ENCODE data around the gene ADGRF3.

The ADGRF3 gene

DNA sequence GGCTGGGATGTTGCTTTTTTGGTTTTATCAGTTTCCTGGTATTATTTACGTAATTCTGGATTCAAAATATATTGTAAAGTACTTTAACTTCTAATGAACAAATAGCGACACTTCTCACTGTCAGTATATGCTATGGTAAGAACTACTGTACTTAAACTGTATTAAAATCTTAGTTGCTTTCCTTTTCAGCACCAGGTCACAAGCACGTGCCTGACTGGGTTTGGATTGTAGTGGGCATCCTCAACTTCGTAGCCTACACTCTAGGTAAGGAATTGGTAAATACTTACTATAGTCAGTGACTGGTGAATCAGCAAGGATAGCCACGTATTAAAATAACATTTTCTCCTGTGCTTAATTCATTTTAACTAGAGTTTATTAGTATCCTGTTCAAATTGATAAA lies 20.4 kb upstream of the ADGRF3 start:
- H3K36me3 ChIP-seq (replicated peaks; ENCODE audit: insufficient read depth, low read length): peaks cover 10% of the 10 kb centered on the region

DNA sequence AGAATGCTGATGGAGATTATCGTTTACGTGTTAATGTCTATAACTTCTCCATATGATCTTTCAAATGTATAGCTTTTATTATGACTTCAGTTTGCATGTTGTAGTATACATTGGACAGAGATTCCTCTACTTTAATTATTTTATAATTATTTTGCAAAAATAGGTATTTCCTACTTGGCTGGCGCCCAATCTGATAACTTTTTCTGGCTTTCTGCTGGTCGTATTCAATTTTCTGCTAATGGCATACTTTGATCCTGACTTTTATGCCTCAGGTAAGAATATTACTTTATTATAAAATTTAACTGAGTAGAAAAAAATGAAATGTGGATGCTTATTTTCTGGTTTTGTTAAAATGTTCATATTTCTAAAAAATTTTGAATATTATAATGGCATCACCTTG lies 18.1 kb upstream of the ADGRF3 start:
- Histone ChIP-seq H3K4me2 (ENCODE audit: low read depth, low read length) (no peak overlapping the region), H4K20me1 (ENCODE audit: insufficient read depth, low read length) (peaks cover 17% of the 10 kb centered on the region), H3K4me1 (ENCODE audit: low read length) (no peaks in the 10 kb centered on the region), H3K36me3 (replicated peaks; ENCODE audit: insufficient read depth, low read length) (peaks cover 10% of the 10 kb centered on the region), H3K4me3 (ENCODE audit: low read length) (no peak overlapping the region), H3F3A (ENCODE audit: insufficient read depth, low read length) (no peaks in the 10 kb centered on the region), H3K9ac (ENCODE audit: low read length) (no peak overlapping the region), H3K27ac (ENCODE audit: low read length) (no peak overlapping the region), H3K9me2 (replicated peaks; ENCODE audit: insufficient read depth, low read length) (no peaks in the 10 kb centered on the region), H3K79me2 (ENCODE audit: low read length) (peaks cover 70% of the 10 kb centered on the region), H3K9me3 (replicated peaks; ENCODE audit: insufficient read depth, low read length) (no peaks in the 10 kb centered on the region), H3K27me3 (replicated peaks; ENCODE audit: insufficient read depth, low read length) (no peaks in the 10 kb centered on the region), H2AFZ (ENCODE audit: low read length) (no peak overlapping the region)
- TF ChIP-seq EZH2 (optimal IDR thresholded peaks at IDR 0.05; ENCODE audit: low read depth, low read length) (no peak), EZH2phosphoT487 (IDR thresholded peaks at IDR 0.05; ENCODE audit: low read length) (no peak)
- TF ChIP-seq, protein P1, sequence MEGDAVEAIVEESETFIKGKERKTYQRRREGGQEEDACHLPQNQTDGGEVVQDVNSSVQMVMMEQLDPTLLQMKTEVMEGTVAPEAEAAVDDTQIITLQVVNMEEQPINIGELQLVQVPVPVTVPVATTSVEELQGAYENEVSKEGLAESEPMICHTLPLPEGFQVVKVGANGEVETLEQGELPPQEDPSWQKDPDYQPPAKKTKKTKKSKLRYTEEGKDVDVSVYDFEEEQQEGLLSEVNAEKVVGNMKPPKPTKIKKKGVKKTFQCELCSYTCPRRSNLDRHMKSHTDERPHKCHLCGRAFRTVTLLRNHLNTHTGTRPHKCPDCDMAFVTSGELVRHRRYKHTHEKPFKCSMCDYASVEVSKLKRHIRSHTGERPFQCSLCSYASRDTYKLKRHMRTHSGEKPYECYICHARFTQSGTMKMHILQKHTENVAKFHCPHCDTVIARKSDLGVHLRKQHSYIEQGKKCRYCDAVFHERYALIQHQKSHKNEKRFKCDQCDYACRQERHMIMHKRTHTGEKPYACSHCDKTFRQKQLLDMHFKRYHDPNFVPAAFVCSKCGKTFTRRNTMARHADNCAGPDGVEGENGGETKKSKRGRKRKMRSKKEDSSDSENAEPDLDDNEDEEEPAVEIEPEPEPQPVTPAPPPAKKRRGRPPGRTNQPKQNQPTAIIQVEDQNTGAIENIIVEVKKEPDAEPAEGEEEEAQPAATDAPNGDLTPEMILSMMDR (IDR thresholded peaks at IDR 0.05; ENCODE audit: low read length): no peak
- DNase-seq: no peak

More for the DNA sequence above, 20.4 kb upstream of the ADGRF3 start:
- no peaks in the 10 kb centered on the region for H3K4me1 ChIP-seq (ENCODE audit: low read length)
- no peaks in the 10 kb centered on the region for H3K27me3 ChIP-seq (replicated peaks; ENCODE audit: insufficient read depth, low read length)
- H3K27ac ChIP-seq (ENCODE audit: low read length): no peak overlapping the region
- no peak overlapping the region for H3K4me2 ChIP-seq (ENCODE audit: low read depth, low read length)
- H3K4me3 ChIP-seq (ENCODE audit: low read length): no peak overlapping the region
- no peak overlapping the region for H3K9ac ChIP-seq (ENCODE audit: low read length)
- no peaks in the 10 kb centered on the region for H3K9me3 ChIP-seq (replicated peaks; ENCODE audit: insufficient read depth, low read length)
- H3F3A ChIP-seq (ENCODE audit: insufficient read depth, low read length): no peaks in the 10 kb centered on the region
- H3K9me2 ChIP-seq (replicated peaks; ENCODE audit: insufficient read depth, low read length): no peaks in the 10 kb centered on the region
- H4K20me1 ChIP-seq (ENCODE audit: insufficient read depth, low read length): 0 out of 2 replicates have a peak, but pooled peaks cover 6% of the 10 kb centered on the region
- TF ChIP-seq EZH2phosphoT487 (IDR thresholded peaks at IDR 0.05; ENCODE audit: low read length) (no peak), EZH2 (optimal IDR thresholded peaks at IDR 0.05; ENCODE audit: low read depth, low read length) (no peak)
- TF ChIP-seq, protein P1 (IDR thresholded peaks at IDR 0.05; ENCODE audit: low read length): no peak
- no peak overlapping the region for H2AFZ ChIP-seq (ENCODE audit: low read length)
- H3K79me2 ChIP-seq (ENCODE audit: low read length): peaks cover 47% of the 10 kb centered on the region
- DNase-seq: no peak

DNA sequence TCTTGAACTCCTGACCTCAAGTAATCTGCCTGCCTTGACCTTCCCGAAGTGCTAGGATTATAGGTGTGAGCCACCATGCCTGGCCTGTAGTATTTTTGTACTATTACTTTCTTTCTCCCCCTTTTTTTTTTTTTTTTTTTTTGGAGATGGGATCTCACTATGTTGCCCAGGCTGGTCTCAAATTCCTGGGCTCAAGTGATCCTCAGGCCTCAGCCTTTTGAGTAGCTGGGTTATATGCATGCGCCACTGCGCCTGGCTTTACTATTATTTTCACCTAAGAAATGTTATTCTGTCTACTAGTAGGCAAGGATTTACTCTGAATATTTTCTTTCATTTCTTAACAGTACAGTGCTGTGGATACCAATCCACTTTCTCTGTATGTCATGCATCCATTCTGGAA lies 17.4 kb upstream of the ADGRF3 start:
- Histone ChIP-seq H3K27ac (ENCODE audit: low read length) (no peak overlapping the region), H3K4me2 (ENCODE audit: low read depth, low read length) (no peak overlapping the region), H4K20me1 (ENCODE audit: insufficient read depth, low read length) (peaks cover 18% of the 10 kb centered on the region), H3K4me3 (ENCODE audit: low read length) (no peak overlapping the region), H3K79me2 (ENCODE audit: low read length) (peaks cover 77% of the 10 kb centered on the region), H3K9ac (ENCODE audit: low read length) (no peak overlapping the region), H2AFZ (ENCODE audit: low read length) (no peak overlapping the region), H3K27me3 (replicated peaks; ENCODE audit: insufficient read depth, low read length) (no peaks in the 10 kb centered on the region), H3K9me3 (replicated peaks; ENCODE audit: insufficient read depth, low read length) (no peaks in the 10 kb centered on the region), H3K36me3 (replicated peaks; ENCODE audit: insufficient read depth, low read length) (peaks cover 10% of the 10 kb centered on the region; the same call in 1 of the 2 replicates), H3F3A (ENCODE audit: insufficient read depth, low read length) (no peaks in the 10 kb centered on the region), H3K9me2 (replicated peaks; ENCODE audit: insufficient read depth, low read length) (no peaks in the 10 kb centered on the region), H3K4me1 (ENCODE audit: low read length) (no peaks in the 10 kb centered on the region)
- TF ChIP-seq EZH2 (optimal IDR thresholded peaks at IDR 0.05; ENCODE audit: low read depth, low read length) (no peak), EZH2phosphoT487 (IDR thresholded peaks at IDR 0.05; ENCODE audit: low read length) (no peak)
- TF ChIP-seq, protein P1 (IDR thresholded peaks at IDR 0.05; ENCODE audit: low read length): no peak
- DNase-seq: no peak
